ENCODE data around the gene AHCYL2. TPM values are rescaled to one million over a fixed set of nuclear protein-coding genes. Genes with fewer than 3 reads are reported as not detected.
"Not testable (repeated sequence)": the region's sequence is repeated elsewhere in the genome, so short reads cannot be mapped to it uniquely, and the experiment has no call there.

AHCYL2 gene
- total and polyA plus RNA-seq, 4 experiments from 2014 or later, result 8.6 to 16.5 (median 12.1) TPM

GRCh38 chr7:129351320-129351719, 126.5 kb downstream of the AHCYL2 start:
- no peaks in the 10 kb centered on the region for H3K36me3 Mint-ChIP-seq
- no peak overlapping the region for H3K4me3 Mint-ChIP-seq
- Histone ChIP-seq H3K9me3 (ENCODE audit: control insufficient read depth in 1 of 2, low read length in 2 of 2) (no peaks in the 10 kb centered on the region), H3K4me3 (ENCODE audit: low read length in 2 of 2) (no peak overlapping the region), H3K27me3 (ENCODE audit: insufficient read depth, low read length) (no peaks in the 10 kb centered on the region), H3K4me1 (ENCODE audit: insufficient read depth, low read length) (no peaks in the 10 kb centered on the region), H3K27ac (ENCODE audit: low read depth, low read length) (no peak overlapping the region), H3K36me3 (ENCODE audit: insufficient read depth, low read length) (no peaks in the 10 kb centered on the region)
- DNase-seq, result no peak
- H3K4me1 Mint-ChIP-seq, result no peaks in the 10 kb centered on the region
- no peaks in the 10 kb centered on the region for H3K9me3 Mint-ChIP-seq
- no peaks in the 10 kb centered on the region for H3K27me3 Mint-ChIP-seq
- intact Hi-C loops (cut with micrococcal nuclease), result no loop called here
- POLR2A ChIA-PET (ENCODE audit: partially characterized antibody), result no interaction called here
- H3K27ac Mint-ChIP-seq, result no peak overlapping the region
- CTCF ChIA-PET (ENCODE audit: partially characterized antibody), result no interaction called here

- POLR2A ChIA-PET (ENCODE audit: partially characterized antibody); H3K36me3 ChIP-seq (ENCODE audit: insufficient read depth, low read length); H3K27me3 Mint-ChIP-seq; H3K4me3 ChIP-seq (ENCODE audit: low read length in 2 of 2); H3K9me3 ChIP-seq (ENCODE audit: control insufficient read depth in 1 of 2, low read length in 2 of 2); H3K27ac Mint-ChIP-seq; DNase-seq; H3K9me3 Mint-ChIP-seq; intact Hi-C loops (cut with micrococcal nuclease); H3K27ac ChIP-seq (ENCODE audit: low read depth, low read length); H3K27me3 ChIP-seq (ENCODE audit: insufficient read depth, low read length); CTCF ChIA-PET (ENCODE audit: partially characterized antibody); H3K4me3 Mint-ChIP-seq; H3K4me1 ChIP-seq (ENCODE audit: insufficient read depth, low read length); H3K4me1 Mint-ChIP-seq; H3K36me3 Mint-ChIP-seq: not testable (repeated sequence)
Measured at GRCh38 chr7:129353104-129353503, 128.3 kb downstream of the AHCYL2 start.

- Mint-ChIP-seq H3K27me3 (no peaks in the 10 kb centered on the region), H3K36me3 (no peaks in the 10 kb centered on the region), H3K27ac (no peak overlapping the region), H3K4me1 (peaks cover 0 to 4% (median under 1%) of the 10 kb centered on the region in 4 donors), H3K4me3 (no peak overlapping the region), H3K9me3 (no peaks in the 10 kb centered on the region)
- Histone ChIP-seq H3K36me3 (ENCODE audit: insufficient read depth, low read length) (no peaks in the 10 kb centered on the region), H3K27ac (ENCODE audit: low read depth, low read length) (no peak overlapping the region), H3K9me3 (ENCODE audit: control insufficient read depth in 1 of 2, low read length in 2 of 2) (no peaks in the 10 kb centered on the region), H3K27me3 (ENCODE audit: insufficient read depth, low read length) (no peaks in the 10 kb centered on the region), H3K4me1 (ENCODE audit: insufficient read depth, low read length) (no peaks in the 10 kb centered on the region), H3K4me3 (ENCODE audit: low read length in 2 of 2) (no peak overlapping the region)
- POLR2A ChIA-PET (ENCODE audit: partially characterized antibody), result no interaction called here
- CTCF ChIA-PET (ENCODE audit: partially characterized antibody), result interaction anchor here (0.9 kb wide), 1 partner anchor 15 kb away, joined by 3 read pairs; no protein-coding TSS in a partner anchor
- DNase-seq, result no peak
- intact Hi-C loops (cut with micrococcal nuclease), result no loop called here
Measured at GRCh38 chr7:129354428-129355157, 129.8 kb downstream of the AHCYL2 start.

GRCh38 chr7:129356176-129356575, 131.3 kb downstream of the AHCYL2 start:
- no peak for DNase-seq
- H3K27ac Mint-ChIP-seq, result no peak overlapping the region
- Histone ChIP-seq H3K4me3 (ENCODE audit: low read length in 2 of 2) (no peak overlapping the region), H3K27me3 (ENCODE audit: insufficient read depth, low read length) (no peaks in the 10 kb centered on the region), H3K27ac (ENCODE audit: low read depth, low read length) (no peak overlapping the region), H3K4me1 (ENCODE audit: insufficient read depth, low read length) (no peaks in the 10 kb centered on the region), H3K36me3 (ENCODE audit: insufficient read depth, low read length) (no peaks in the 10 kb centered on the region), H3K9me3 (ENCODE audit: control insufficient read depth in 1 of 2, low read length in 2 of 2) (no peaks in the 10 kb centered on the region)
- no peaks in the 10 kb centered on the region for H3K9me3 Mint-ChIP-seq
- POLR2A ChIA-PET (ENCODE audit: partially characterized antibody), result no interaction called here
- intact Hi-C loops (cut with micrococcal nuclease), result no loop called here
- H3K36me3 Mint-ChIP-seq, result no peaks in the 10 kb centered on the region
- no peaks in the 10 kb centered on the region for H3K27me3 Mint-ChIP-seq
- H3K4me3 Mint-ChIP-seq, result no peak overlapping the region
- CTCF ChIA-PET (ENCODE audit: partially characterized antibody), result no interaction called here
- H3K4me1 Mint-ChIP-seq, result peaks cover 0 to 4% (median under 1%) of the 10 kb centered on the region in 4 donors

- peaks cover 0 to 4% (median under 1%) of the 10 kb centered on the region in 4 donors for H3K4me1 Mint-ChIP-seq
- POLR2A ChIA-PET (ENCODE audit: partially characterized antibody), result no interaction called here
Measured at GRCh38 chr7:129359176-129359575, 134.3 kb downstream of the AHCYL2 start.

GRCh38 chr7:129359638-129360037, 134.8 kb downstream of the AHCYL2 start:
- intact Hi-C loops (cut with micrococcal nuclease), result no loop called here
- H3K36me3 Mint-ChIP-seq, result no peaks in the 10 kb centered on the region
- H3K9me3 ChIP-seq (ENCODE audit: control insufficient read depth in 1 of 2, low read length in 2 of 2), result no peaks in the 10 kb centered on the region
- no peaks in the 10 kb centered on the region for H3K4me1 ChIP-seq (ENCODE audit: insufficient read depth, low read length)
- H3K4me3 ChIP-seq (ENCODE audit: low read length in 2 of 2), result no peak overlapping the region
- CTCF ChIA-PET (ENCODE audit: partially characterized antibody), result interaction anchor here (0.9 to 6.0 kb wide), 9 partner anchors 8 to 284 kb away, joined by 3 to 51 read pairs (median 3); no protein-coding TSS in a partner anchor
- no peaks in the 10 kb centered on the region for H3K27me3 Mint-ChIP-seq
- DNase-seq, result no peak
- no peak overlapping the region for H3K27ac ChIP-seq (ENCODE audit: low read depth, low read length)
- POLR2A ChIA-PET (ENCODE audit: partially characterized antibody), result no interaction called here
- peak overlapping the region in 1 of 7 donors; percentile 31 for H3K27ac Mint-ChIP-seq
- peaks cover 0 to 4% (median under 1%) of the 10 kb centered on the region in 4 donors for H3K4me1 Mint-ChIP-seq
- no peaks in the 10 kb centered on the region for H3K36me3 ChIP-seq (ENCODE audit: insufficient read depth, low read length)
- no peaks in the 10 kb centered on the region for H3K27me3 ChIP-seq (ENCODE audit: insufficient read depth, low read length)
- H3K4me3 Mint-ChIP-seq, result no peak overlapping the region
- H3K9me3 Mint-ChIP-seq, result no peaks in the 10 kb centered on the region

More at GRCh38 chr7:129359176-129359575, 134.3 kb downstream of the AHCYL2 start:
- Histone ChIP-seq H3K36me3 (ENCODE audit: insufficient read depth, low read length) (no peaks in the 10 kb centered on the region), H3K4me1 (ENCODE audit: insufficient read depth, low read length) (no peaks in the 10 kb centered on the region), H3K9me3 (ENCODE audit: control insufficient read depth in 1 of 2, low read length in 2 of 2) (no peaks in the 10 kb centered on the region), H3K27ac (ENCODE audit: low read depth, low read length) (no peak overlapping the region), H3K4me3 (ENCODE audit: low read length in 2 of 2) (no peak overlapping the region), H3K27me3 (ENCODE audit: insufficient read depth, low read length) (no peaks in the 10 kb centered on the region)
- CTCF ChIA-PET (ENCODE audit: partially characterized antibody), result interaction anchor here (1.0 to 6.0 kb wide), 8 partner anchors 9 to 284 kb away, joined by 3 to 51 read pairs (median 3); no protein-coding TSS in a partner anchor
- Mint-ChIP-seq H3K4me3 (no peak overlapping the region), H3K9me3 (no peaks in the 10 kb centered on the region), H3K27me3 (no peaks in the 10 kb centered on the region), H3K36me3 (no peaks in the 10 kb centered on the region), H3K27ac (no peak overlapping the region)
- intact Hi-C loops (cut with micrococcal nuclease), result no loop called here
- no peak for DNase-seq

GRCh38 chr7:129361771-129362170, 136.9 kb downstream of the AHCYL2 start:
- H3K27me3 ChIP-seq (ENCODE audit: insufficient read depth, low read length), result no peaks in the 10 kb centered on the region
- ChIA-PET POLR2A (ENCODE audit: partially characterized antibody) (no interaction called here), CTCF (ENCODE audit: partially characterized antibody) (interaction anchor here (0.6 to 6.0 kb wide), 4 partner anchors 9 to 27 kb away, joined by 3 to 51 read pairs (median 4); no protein-coding TSS in a partner anchor)
- H3K4me1 Mint-ChIP-seq, result peaks cover 0 to 4% (median under 1%) of the 10 kb centered on the region in 4 donors
- H3K27me3 Mint-ChIP-seq, result no peaks in the 10 kb centered on the region
- no peaks in the 10 kb centered on the region for H3K4me1 ChIP-seq (ENCODE audit: insufficient read depth, low read length)
- no peaks in the 10 kb centered on the region for H3K36me3 ChIP-seq (ENCODE audit: insufficient read depth, low read length)
- no peak overlapping the region for H3K4me3 ChIP-seq (ENCODE audit: low read length in 2 of 2)
- no peak for DNase-seq
- H3K27ac ChIP-seq (ENCODE audit: low read depth, low read length), result no peak overlapping the region
- H3K9me3 ChIP-seq (ENCODE audit: control insufficient read depth in 1 of 2, low read length in 2 of 2), result no peaks in the 10 kb centered on the region
- H3K4me3 Mint-ChIP-seq, result no peak overlapping the region
- H3K36me3 Mint-ChIP-seq, result no peaks in the 10 kb centered on the region
- no peaks in the 10 kb centered on the region for H3K9me3 Mint-ChIP-seq
- intact Hi-C loops (cut with micrococcal nuclease), result no loop called here
- no peak overlapping the region for H3K27ac Mint-ChIP-seq
